Stimulated activated CD4-positive, alpha-beta T cell treated with anti-CD3 and anti-CD28 coated beads, Interleukin-2, amount 100 ng/mL, for 24 hours (primary cell): ENCODE results near the gene GPX6.
"Not testable (repeated sequence)": the region's sequence is repeated elsewhere in the genome, so short reads cannot be mapped to it uniquely, and the experiment has no call there.

Source experiments
- DNase-seq, 2 donors: peaks; one replicate each; pipeline ENCODE4 v3.0.0-alpha.2; 2020

Gene GPX6

DNA sequence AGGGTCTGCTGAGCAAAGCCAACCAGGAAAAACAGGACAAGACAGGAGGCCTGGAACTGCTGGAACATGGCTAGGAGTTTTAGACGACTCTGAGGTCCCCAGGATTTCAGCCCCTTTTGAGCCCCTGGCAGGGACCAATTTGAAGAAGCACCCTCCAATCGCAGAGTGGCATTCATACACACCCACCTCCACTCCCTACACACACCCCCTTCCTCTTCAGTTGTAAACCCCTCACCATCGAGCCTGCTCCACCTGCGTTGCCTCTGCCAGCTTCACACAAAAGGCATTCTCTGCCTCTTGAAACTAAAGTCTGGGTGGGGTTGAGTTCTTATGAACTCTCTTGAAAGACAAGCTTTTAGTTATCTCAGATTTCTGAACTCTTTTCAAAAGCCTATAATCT, at the start of gene GPX6:
Gene GPX6 (minus strand): TSS at position 118 of the 400 bp plus-strand sequence. CDS start 50 bp downstream, at position 68.
- no peak for DNase-seq

DNA sequence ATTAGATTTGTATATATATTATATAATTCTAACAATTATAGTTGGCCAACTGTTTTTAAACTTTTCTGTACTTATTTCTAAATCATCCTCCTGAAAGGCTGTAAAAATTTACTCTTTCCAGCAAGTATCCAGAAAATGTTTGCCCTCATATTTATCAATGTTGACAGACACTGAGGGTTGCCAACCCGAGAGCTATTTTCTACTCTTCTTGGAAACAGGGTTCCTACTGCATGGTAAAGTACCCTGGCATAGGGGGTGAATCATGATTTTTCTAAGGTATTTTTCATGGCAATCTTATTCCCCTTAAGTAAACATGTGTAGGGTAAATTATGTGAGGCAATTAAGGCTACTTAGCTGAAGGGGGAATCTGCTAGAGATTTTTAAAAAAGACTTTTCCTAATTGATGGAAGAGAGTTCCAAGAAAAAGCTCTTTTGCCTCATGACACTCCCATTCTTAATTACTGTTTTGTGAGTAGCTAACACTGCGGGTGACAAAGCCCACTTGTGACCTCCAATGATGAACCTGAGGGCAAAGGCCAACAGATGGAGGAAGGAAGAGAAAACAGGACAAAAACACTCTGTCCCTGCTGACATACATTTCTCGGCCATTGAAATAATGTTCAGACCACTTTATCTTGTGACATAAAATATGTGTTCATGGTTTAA, 48.0 kb upstream of the GPX6 start:
- DNase-seq = no peak

GRCh38 chr6:28558629-28559028, 43.0 kb upstream of the GPX6 start:
- DNase-seq = no peak

- DNase-seq = no peak
Measured at GRCh38 chr6:28555136-28555535, 39.5 kb upstream of the GPX6 start.

DNA sequence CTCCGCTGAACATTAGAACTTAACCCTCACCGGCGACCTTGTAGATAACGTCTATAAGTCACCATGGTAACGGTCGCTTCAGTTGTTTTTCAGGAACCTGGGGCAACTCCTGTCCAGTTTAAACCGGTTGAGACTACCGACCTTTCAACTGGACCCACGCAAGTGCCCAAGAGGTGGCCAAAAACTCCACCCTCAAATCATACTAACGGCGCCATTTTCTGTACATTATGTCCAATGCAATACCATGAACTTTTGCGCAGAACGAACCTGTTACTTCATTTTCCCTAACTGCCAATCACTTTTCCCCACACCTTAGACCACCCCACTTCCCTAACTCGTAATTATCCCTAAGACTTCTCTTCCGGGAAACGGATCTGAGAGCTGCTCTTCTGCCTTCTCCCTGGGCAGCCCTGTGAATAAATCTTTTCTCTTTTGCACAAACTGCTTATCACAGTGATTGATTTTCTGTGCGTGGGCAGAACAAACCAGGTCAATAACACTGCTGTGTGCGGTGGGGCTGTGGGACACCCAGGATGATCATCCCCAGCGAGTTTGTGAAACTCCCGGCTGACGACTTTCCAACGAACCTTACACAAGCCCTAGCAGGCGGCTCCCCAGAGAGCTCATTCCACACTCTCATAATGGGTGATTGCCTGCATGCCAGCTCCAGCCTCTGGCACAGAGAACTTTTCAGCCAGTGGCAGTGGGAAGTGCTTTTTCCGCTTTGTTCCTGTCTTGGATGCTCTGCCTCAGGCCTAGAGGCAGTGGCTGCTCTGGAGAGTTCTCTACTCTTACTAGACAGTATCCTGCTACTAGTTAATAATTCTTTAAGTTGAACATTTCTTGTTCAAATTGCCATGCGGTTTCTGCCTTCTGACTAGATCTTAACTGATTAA, 38.6 kb upstream of the GPX6 start:
- no peak for DNase-seq

DNA sequence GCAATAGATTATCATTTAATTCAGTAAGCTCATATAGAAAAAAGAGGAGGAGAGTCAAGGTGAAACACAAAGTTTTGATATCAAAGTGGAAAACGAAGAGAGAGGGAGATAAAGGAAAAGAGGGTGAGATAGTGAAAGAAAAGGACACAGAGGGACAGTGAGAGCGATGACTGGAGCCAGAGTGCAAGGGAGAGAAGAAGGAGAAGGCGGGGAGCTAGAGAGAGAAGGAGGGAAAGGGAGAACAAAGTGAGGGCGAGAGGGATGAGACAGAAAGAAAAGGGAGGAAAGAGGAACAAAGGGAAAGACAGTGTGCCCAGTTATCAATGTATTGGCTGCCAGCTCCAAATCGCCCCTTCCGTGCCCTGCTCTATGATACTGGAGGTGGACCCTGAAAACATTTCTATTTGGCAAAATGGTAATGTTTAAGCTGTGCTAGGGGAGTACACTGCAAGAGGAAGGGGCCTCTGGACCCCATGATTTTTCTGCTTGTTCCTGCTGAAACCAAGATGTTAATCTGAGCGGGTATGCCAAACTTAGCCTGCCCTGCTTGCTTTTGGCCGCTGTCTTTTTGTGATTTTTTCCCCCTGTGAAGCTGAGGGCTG, 37.9 kb upstream of the GPX6 start:
- DNase-seq = no peak

- DNase-seq = no peak
Measured at GRCh38 chr6:28551891-28552666, 36.5 kb upstream of the GPX6 start.

- DNase-seq = not testable (repeated sequence)
Measured at GRCh38 chr6:28547003-28547402, 31.4 kb upstream of the GPX6 start.

- DNase-seq = no peak
Measured at GRCh38 chr6:28545955-28546354, 30.4 kb upstream of the GPX6 start.

DNA sequence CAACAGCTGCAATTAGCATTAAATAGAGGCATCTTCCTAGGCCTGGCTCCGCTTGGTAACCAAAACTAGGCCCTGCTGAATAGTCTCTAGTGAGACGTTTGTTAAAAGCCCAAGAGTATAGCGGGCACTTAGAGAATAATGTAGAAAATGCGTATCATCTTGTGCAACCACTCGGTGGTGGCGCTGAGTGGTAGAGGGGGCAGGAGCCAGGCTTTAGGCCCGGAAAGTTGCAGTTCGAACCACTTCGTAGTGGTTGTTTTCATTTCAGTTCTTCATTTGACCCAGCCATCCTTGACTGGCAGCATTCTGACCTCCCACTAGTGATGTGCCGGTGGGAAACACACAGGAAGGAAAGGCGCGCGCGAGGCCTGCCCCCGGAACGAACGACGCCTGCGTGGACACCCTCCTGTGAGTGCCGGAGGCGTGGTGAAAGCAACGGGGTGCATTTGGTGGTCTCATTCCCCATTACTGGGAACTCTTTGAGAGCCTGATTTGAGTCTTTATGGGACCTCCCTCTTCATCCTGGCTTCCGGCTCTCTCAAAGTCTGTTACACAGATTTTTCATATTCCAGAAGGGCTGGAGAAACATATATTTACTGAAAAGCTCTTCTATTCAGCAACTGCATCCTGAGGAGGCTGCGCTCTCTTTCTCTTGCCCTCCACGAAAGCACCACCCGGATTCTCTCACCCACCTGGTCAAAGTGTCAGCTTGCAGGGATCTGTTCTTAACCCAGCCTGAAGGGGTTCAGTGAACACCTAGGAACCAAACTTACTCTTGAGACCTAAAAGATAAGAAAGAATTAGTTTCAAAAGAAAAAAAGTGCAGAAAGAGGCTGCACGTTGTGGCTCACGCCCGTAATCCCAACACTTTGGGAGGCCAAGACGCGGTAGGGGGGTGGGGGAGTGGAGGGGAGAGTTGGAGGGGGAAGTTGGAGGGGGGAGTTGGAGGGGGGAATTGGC, 28.3 kb upstream of the GPX6 start:
- DNase-seq = peak; percentile 36 to 37

DNA sequence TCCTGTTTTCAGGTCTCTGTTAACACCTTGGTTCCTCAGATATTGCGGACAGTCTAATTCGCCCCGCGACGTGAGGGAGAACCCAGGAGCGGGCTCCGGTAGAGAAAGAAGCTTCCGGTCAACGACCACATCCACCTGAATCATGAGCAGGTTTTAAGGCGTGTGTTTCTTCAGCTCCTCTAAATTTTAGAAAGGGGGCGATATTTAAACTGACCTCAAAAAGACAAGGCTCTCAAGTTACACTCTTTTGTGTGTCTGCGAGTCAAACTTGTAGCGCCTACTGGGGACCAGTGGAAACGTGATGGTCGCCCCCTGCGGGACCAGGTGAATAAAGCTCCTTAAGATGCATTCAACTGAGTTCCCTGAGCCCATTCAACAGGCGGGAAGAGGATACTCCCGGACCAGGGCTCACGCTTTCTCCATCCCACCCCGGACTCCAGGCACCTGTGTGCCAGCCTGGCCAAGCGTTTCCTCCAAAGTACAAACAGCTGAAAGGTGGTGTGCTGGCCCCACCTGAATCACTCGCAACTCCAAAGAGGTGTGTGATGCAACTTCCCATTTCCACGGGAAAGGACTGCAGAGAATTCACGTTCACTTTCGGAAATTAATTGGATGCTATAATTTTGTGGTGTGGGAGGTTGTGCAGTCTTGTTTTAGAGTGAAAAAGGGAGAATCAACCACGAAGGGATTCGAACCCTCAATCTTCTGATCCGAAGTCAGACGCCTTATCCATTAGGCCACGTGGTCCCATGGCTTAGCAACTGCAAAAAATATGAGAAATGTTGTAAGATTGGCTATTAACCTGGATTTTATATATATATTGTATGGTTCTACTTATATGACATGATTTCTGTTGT, 27.1 kb upstream of the GPX6 start:
- peak; percentile 58 to 60 for DNase-seq

- no peak for DNase-seq
Measured at GRCh38 chr6:28541996-28542395, 26.4 kb upstream of the GPX6 start.

DNA sequence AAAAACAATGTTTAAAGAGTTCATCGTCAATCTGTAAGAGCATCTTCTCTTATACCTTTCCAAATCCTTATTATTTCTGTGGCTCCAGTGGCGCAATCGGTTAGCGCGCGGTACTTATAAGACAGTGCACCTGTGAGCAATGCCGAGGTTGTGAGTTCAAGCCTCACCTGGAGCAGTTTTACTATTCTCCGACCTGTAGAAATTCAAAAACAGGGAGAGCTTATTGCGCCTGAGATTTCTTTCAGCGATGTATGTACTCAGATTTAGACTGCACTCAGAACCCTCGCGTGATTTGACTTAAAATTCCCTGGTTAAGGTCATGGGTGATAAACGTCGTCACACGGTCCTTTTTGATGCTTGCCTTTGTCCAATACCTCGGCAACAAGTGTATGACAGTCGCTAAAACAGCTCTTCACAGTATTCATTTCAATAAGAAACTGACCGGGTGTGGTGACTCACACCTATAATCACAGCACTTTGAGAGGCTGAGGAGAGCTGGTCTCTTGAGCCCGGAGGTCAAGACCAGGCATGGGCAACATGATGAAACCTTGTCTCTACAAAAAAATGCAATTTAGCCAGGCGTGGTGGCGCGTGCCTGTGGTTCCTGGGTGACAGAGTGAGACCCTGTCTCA, 22.0 kb upstream of the GPX6 start:
- DNase-seq = peak; percentile 24 to 38

DNA sequence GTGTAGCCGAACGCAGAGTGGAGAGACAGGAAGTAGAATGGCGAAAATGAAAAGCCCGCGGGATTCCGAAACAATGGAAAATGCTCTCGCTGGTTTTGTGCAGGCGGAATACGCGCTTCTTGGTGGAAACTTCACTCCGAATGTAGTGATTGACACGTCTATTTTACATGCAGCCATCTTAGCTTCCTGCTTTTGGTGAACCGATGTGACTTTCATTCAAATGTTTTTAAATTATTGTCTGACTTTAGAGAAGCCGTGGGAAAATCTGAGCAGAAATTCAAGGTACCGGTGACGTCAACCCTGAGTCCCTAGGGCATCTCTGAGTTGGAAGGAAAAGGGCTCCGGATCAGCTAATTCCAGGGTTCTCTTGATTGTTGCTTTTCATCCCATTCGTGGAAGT, 21.5 kb upstream of the GPX6 start:
- no peak for DNase-seq

DNA sequence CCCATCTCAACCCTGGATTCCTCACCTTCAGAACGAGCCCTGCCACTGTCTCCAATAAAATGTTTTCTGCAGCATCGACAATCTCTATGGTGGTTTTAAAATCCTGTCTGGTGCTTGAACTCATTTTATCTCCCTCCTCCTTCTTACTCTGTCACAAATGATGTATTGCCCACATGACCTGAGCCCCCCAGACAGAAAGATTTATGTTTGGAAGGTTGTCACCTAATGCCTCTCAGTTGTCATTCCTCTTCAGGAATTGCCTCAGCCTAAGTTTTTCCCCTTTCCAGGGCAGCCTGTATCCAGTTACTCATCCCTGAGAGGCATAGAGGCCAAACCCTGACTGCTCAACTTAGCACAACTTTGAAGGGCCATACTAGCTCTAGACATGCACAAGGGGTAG, 19.3 kb upstream of the GPX6 start:
- DNase-seq = no peak

DNA sequence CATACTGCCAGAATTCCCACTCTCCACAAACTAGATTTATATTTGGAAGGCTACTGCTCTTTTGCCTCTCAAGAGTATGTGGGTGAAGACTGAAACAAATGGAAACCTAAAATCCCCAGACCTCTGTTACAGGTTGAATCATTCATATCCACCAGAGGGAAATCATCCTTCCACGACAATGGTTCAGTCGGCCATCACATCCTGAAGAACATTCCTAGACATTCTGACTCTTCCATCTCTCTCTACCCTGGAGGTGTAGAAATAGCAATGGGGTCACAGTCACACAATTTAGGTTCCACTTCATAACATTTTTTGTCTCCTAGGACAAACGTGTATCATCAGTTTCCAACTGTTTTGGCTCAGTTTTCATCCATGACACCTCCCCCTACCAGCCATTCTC, 18.7 kb upstream of the GPX6 start:
- no peak for DNase-seq

GRCh38 chr6:28531479-28532128, 16.0 kb upstream of the GPX6 start:
- DNase-seq = no peak

DNA sequence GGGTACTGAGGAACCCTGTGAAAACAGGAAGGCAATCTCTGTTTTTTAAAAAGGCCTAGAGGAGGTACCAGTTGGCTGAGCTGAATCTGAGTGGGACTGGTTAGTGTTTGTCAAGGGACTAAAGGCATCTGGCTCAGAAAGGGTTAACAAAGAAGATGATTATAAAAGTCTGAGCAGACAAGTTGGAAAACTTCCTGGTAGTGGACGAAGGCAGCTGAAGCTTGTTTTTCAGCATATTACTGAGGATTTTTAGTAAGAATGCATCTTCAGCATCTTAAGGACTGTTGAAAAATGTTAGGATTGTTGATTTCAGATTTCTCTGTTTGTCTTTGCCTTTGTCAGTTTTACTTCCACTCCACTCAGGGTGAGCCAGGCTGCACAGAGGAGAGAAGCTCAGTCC, 15.2 kb upstream of the GPX6 start:
- no peak for DNase-seq

- peak in 1 of 2 donors; percentile 27 for DNase-seq
Measured at GRCh38 chr6:28525496-28526039, 10.0 kb upstream of the GPX6 start, which contains the start of gene GPX5. Gene GPX5 (plus strand): TSS chr6:28525881. CDS start chr6:28526014, 133 bp downstream.
